Sigmoid colon (tissue), 4 donors: ENCODE data around the gene SLC25A23.

Experiments used
- EP300 ChIP-seq, 4 donors: sonication (generic); formaldehyde crosslinking; IDR thresholded peaks; one replicate each; pipeline ENCODE4 v1.6.1; 2017; ENCODE audit warnings: antibody characterized with exemption in 4 of 4
- TF ChIP-seq, protein P1 (sequence below), 4 experiments: fragments of 450-650 bp in 3 of 4; fragments of 200-600 bp in 1 of 4; IDR thresholded peaks; one replicate each; pipeline ENCODE4 v1.5.1; 2016 to 2019; ENCODE audit warnings: antibody characterized with exemption in 4 of 4, mild to moderate bottlenecking in 3 of 4, moderate library complexity in 2 of 4

DNA sequence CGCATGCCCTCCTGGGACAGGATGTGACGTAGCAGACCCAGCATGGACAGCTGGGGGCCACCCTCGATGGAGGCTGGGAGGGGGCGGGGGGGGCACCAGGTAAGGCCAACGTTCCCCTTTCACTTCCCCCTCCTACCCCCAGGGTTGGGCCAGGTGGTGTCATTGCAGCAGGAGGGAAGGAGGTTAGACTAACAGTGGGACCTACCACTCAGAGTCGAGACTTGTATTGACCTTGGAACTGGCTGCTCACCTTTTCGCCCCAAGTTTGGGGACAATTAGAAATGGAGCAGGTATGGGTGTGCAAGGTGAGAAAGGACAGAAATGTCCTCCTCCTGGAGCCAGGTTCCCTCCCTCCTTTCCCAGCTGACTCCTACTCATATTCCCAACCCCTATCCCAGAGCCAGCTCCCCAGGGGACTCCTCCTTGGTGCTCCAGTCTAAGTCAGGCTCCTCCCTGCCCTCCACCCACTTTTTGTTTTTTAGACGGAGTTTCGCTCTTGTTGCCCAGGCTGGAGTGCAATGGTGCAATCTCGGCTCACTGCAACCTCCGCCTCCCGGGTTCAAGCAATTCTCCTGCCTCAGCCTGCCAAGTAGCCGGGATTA is 17.4 kb downstream of the SLC25A23 start:
- TF ChIP-seq, protein P1, sequence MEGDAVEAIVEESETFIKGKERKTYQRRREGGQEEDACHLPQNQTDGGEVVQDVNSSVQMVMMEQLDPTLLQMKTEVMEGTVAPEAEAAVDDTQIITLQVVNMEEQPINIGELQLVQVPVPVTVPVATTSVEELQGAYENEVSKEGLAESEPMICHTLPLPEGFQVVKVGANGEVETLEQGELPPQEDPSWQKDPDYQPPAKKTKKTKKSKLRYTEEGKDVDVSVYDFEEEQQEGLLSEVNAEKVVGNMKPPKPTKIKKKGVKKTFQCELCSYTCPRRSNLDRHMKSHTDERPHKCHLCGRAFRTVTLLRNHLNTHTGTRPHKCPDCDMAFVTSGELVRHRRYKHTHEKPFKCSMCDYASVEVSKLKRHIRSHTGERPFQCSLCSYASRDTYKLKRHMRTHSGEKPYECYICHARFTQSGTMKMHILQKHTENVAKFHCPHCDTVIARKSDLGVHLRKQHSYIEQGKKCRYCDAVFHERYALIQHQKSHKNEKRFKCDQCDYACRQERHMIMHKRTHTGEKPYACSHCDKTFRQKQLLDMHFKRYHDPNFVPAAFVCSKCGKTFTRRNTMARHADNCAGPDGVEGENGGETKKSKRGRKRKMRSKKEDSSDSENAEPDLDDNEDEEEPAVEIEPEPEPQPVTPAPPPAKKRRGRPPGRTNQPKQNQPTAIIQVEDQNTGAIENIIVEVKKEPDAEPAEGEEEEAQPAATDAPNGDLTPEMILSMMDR (IDR thresholded peaks at IDR 0.05), result no peak
- TF ChIP-seq EP300 (IDR thresholded peaks at IDR 0.05), result no peak
